Stimulated activated CD4-positive, alpha-beta T cell treated with anti-CD3 and anti-CD28 coated beads, Interleukin-15, amount 100 ng/mL, for 24 hours (primary cell): ENCODE data around the gene PRKAR2B.
A peak's percentile ranks its signal among the peaks of the same experiment; 100 is the strongest.

ENCODE experiments used
- DNase-seq: peaks from one replicate; pipeline ENCODE4 v3.0.0-alpha.2; 2020

The PRKAR2B gene

GRCh38 chr7:107044347-107045194 lies at the start of gene PRKAR2B:
TSS of gene PRKAR2B (plus strand) at chr7:107044705. CDS start at chr7:107044908, 203 bp downstream.
- DNase-seq = peak; percentile 77

DNA sequence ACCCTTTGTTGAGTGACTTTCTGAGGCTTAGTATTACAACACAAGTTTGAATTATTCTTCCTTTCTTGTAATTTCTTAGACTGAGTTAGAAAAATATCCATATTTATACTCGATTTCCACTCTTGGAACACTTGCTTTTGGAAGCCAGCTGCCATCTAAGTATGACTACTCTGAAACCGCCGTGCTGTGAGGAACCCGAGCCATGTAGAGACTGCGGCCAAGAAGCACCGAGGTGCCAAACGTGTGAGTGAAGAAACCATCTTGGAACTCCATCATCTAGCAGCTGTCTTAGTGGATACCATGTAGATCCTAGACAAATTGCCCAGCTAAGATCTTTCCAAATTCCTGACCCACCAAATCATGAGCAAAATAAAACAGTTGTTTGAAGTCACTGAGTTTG lies 49.7 kb upstream of the PRKAR2B start:
- DNase-seq = no peak

- DNase-seq = no peak
These were observed 46.8 kb upstream of the PRKAR2B start for GRCh38 chr7:106997487-106998271.

GRCh38 chr7:106999023-106999422 lies 45.5 kb upstream of the PRKAR2B start:
- DNase-seq = no peak

DNA sequence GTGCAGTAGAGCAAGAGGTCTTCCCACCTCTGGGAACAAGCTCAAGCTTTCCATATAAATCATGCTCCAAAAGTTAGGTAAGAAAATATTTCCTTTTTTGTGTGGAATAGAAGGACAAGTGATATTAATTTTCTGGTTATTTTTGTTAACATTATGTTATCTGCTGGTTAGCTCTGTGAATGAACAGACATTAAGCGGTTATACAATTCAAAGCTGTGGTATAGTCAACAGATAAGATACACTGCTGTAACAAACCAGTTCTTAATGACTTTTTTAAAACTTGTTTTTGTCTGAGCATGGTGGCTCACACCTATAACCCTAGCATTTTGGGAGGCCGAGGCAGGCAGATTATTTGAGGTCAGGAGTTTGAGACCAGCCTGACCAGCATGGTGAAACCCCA lies 43.0 kb upstream of the PRKAR2B start:
- no peak for DNase-seq

- DNase-seq = no peak
These were observed 42.4 kb upstream of the PRKAR2B start for GRCh38 chr7:107002126-107002525.

DNA sequence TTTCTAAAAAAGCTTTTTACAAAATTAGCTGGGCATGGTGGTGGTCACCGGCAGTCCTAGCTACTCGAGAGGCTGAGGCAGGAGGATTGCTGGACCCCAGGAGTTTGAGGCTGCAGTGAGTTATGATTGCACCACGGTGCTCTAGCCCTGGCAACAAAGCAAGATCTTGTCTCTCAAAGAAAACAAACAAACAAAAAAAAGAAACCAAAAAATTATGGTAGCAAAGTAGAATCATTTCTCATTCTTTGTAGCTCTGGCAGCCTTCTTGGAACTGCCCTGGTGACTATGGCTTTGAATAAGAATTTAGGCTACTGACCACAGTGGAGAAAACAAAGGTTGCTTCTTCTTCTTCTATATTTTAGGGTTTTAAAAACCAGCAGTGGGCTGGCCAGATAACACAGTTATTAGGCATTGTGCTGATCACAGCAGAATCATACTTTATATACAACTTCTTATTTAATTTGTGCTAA lies 41.9 kb upstream of the PRKAR2B start:
- no peak for DNase-seq

- no peak for DNase-seq
These were observed 37.3 kb upstream of the PRKAR2B start for GRCh38 chr7:107007007-107007891.

GRCh38 chr7:107007892-107008287 lies 36.6 kb upstream of the PRKAR2B start:
- DNase-seq = no peak

DNA sequence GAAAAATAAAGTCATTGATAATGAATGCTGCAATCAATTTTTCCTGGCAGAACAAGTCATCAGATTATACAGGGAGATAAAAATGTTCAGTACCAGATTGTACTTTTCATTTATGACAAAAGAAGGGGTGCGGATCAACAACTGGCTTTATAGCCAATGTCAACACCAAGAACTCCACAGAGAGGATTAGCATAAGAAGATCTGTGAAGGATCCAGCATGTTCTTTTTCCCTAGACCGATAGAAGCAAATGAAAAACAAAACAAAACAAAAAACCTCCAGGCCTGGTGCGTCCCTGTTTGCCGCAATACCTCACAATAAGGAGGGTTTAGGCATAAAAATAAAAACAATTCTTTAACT lies 34.7 kb upstream of the PRKAR2B start:
- DNase-seq = no peak

DNA sequence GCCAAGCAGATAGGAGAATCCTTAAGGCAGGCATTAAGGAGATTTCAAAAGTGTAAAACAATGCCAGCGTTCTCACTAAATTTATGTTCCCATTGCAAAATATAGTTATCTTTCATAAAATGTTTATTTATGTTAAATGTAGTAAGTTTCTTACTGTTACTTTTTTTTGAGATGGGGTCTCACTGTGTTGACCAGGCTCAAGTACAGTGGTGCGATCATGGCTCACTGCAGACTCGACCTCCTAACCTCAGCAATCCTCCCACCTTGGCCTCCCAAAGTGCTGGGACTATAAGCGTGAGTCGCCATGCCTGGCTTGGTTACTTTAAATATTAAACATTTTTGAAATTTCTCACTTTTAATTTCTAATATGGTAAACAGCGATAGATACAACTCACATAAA lies 31.8 kb upstream of the PRKAR2B start:
- DNase-seq = no peak

GRCh38 chr7:107014387-107015023 lies 30.0 kb upstream of the PRKAR2B start:
- DNase-seq = no peak

DNA sequence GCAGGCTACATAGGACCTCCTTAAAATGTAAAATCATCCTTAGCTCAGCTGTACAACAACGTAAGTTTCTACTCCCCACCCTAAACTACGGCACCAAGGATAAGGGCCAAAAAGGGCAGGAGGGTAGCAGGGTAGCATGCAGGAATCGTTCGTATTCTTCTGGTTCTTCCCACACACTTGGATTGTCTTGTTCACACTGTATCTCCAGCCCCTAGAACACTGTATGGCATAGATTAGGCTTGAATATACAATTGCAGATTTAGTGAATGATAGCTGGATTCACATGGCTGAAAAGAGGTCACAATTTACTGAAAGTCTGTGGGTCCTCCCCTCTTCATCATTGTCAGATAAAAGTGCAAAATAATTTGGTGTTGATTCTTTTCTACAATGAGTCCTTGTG lies 28.2 kb upstream of the PRKAR2B start:
- DNase-seq = no peak

GRCh38 chr7:107017965-107018719 lies 26.4 kb upstream of the PRKAR2B start:
- DNase-seq = no peak

- DNase-seq = no peak
These were observed 24.1 kb upstream of the PRKAR2B start for GRCh38 chr7:107020400-107020799.

- no peak for DNase-seq
These were observed 22.9 kb upstream of the PRKAR2B start for GRCh38 chr7:107021600-107021999.

GRCh38 chr7:107023522-107024151 lies 20.9 kb upstream of the PRKAR2B start:
- DNase-seq = no peak

- DNase-seq = no peak
These were observed 19.6 kb upstream of the PRKAR2B start for GRCh38 chr7:107024906-107025305.

GRCh38 chr7:107025449-107026103 lies 18.9 kb upstream of the PRKAR2B start:
- DNase-seq = no peak

DNA sequence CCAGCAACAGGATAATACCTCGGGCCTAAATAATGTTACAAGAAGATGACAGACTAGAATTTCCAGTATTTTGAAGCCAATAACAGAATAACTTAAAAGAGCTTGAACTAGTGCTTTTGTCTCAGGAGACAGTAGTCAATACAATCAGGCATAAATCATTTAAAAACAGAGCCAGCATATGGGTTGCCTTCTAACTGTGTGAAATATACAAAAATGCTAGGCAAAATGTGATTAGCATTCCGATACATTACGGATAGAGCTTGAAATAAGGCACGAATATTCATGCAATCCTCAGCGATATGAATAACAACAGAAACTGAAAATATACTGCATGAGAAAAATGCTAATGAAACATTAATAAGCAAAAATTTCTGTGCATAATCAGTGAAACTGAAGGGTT lies 18.3 kb upstream of the PRKAR2B start:
- no peak for DNase-seq

DNA sequence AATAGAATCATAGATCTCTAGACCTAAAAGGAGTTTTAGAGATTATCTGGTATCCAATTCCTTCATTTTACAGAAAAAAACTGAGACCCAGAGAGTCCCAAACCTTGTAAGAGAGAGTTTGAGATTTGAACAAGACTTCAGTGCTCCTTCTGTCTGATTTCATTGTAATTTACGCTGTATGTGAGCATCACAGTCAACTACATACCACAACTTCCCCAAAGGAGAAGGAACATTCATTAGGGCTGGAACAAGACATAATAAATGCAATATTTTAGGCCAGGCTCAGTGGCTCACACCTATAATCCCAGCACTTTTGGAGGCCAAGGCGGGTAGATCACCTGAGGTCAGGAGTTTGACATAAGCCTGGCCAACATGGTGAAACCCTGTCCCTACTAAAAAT lies 17.3 kb upstream of the PRKAR2B start:
- no peak for DNase-seq
